Neural crest cell (in vitro differentiated cells): ENCODE data around the gene PPIE. TPM values are rescaled to one million over a fixed set of nuclear protein-coding genes. Genes with fewer than 3 reads are reported as not detected.

Experiments used
- DNase-seq: peaks from one replicate; pipeline ENCODE4 v3.0.0; 2021; ENCODE audit warnings: low read depth, mixed read lengths, low spot score
- H3K27ac Mint-ChIP-seq: one replicate; pipeline ENCODE4 v1.8.0; 2021; ENCODE audit warnings: mild to moderate bottlenecking, mixed read lengths; ENCODE audit not compliant: unreplicated experiment
- H3K27me3 Mint-ChIP-seq: 2 replicates; pipeline ENCODE4 v1.8.0; 2021; ENCODE audit warnings: low read depth, mild to moderate bottlenecking, mixed read lengths
- H3K36me3 Mint-ChIP-seq: 2 replicates; pipeline ENCODE4 v1.8.0; 2021; ENCODE audit warnings: low read depth, mild to moderate bottlenecking, mixed read lengths
- H3K4me1 Mint-ChIP-seq: 2 replicates; pipeline ENCODE4 v1.8.0; 2021; ENCODE audit warnings: mixed read lengths
- H3K4me3 Mint-ChIP-seq: one replicate; pipeline ENCODE4 v1.8.0; 2021; ENCODE audit warnings: mild to moderate bottlenecking, mixed read lengths
- H3K9me3 Mint-ChIP-seq: 2 replicates; pipeline ENCODE4 v1.8.0; 2021; ENCODE audit warnings: mixed read lengths
- total RNA-seq: library from RNA; stranded (reverse); gene quantifications from 2 replicates; pipeline ENCODE4 v1.2.1, GENCODE V29; 2021
- TF ChIP-seq, protein P1 (sequence below): fragments of 200-600 bp; sonication (generic); conservative IDR thresholded peaks from 2 replicates; pipeline ENCODE4 v1.5.0; 2021; ENCODE audit warnings: antibody characterized with exemption, mild to moderate bottlenecking

Gene PPIE
- total RNA-seq, 1 donor from 2014 or later = 56.2 TPM

DNA sequence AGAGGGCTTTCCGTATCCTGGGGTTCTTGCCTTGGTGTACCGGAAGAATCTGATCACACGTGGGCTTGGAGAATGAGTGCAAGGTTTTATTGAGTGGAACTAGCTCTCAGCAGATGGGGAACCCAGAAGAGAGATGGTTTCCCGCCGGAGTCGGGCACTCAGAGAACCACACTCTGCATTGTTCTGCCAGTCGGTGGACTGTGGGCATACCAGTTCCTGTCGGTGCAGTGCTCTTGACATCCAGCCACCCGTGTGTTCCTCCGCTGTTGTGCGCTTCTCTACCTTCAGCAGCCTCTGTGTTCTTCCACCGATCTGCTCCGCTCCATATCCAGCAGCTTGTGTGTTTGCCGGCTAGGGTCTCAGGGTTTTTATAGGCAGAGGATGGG, 10.8 kb upstream of the PPIE start:
- no peak for DNase-seq
- TF ChIP-seq, protein P1, sequence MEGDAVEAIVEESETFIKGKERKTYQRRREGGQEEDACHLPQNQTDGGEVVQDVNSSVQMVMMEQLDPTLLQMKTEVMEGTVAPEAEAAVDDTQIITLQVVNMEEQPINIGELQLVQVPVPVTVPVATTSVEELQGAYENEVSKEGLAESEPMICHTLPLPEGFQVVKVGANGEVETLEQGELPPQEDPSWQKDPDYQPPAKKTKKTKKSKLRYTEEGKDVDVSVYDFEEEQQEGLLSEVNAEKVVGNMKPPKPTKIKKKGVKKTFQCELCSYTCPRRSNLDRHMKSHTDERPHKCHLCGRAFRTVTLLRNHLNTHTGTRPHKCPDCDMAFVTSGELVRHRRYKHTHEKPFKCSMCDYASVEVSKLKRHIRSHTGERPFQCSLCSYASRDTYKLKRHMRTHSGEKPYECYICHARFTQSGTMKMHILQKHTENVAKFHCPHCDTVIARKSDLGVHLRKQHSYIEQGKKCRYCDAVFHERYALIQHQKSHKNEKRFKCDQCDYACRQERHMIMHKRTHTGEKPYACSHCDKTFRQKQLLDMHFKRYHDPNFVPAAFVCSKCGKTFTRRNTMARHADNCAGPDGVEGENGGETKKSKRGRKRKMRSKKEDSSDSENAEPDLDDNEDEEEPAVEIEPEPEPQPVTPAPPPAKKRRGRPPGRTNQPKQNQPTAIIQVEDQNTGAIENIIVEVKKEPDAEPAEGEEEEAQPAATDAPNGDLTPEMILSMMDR = no peak
- Mint-ChIP-seq H3K27ac (no peak overlapping the region), H3K9me3 (no peaks in the 10 kb centered on the region), H3K36me3 (no peaks in the 10 kb centered on the region), H3K4me1 (no peaks in the 10 kb centered on the region), H3K27me3 (peaks cover 96% of the 10 kb centered on the region), H3K4me3 (no peak overlapping the region)

DNA sequence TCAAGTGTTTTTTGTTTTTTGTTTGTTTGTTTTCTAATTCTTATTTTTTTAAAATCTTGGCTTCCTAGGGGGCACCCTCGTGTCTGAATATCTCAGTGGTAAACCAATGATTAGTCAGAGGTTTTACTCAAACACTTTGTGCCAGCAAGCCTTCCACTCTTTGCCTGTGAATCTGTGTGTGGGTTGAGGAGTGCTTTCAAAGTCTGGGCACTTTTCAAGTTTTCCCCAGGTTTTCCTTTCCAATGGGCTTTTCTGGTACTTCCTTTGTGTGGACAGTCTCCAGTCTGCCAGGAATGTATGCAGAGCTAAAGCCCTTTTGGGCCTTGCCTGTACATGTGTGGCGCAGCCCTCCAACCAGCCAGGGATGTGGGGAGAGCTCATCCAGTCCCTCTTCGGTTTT, 9.7 kb upstream of the PPIE start:
- H3K27me3 Mint-ChIP-seq = peaks cover 99% of the 10 kb centered on the region
- DNase-seq = no peak
- no peaks in the 10 kb centered on the region for H3K4me1 Mint-ChIP-seq
- H3K4me3 Mint-ChIP-seq = no peak overlapping the region
- no peak overlapping the region for H3K27ac Mint-ChIP-seq
- TF ChIP-seq, protein P1 = no peak
- no peaks in the 10 kb centered on the region for H3K9me3 Mint-ChIP-seq
- H3K36me3 Mint-ChIP-seq = no peaks in the 10 kb centered on the region

DNA sequence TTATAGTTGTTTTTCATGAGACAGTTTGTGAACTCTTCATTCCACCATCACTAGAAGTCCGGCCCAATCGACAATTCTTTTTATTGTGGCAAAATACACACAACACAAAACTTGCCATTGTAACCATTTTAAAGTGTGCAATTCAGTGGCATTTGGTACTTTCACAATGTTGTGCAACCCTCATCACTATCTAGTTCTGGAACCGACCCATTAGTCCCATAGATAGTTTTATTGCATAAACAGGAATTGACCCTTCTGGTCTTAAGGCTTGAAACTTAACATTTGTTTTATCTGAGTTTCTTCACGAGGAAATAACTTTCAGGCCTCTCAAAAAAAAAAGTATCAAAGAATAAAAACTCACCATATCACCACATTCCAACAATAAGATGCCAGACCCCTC, 8.8 kb upstream of the PPIE start:
- Mint-ChIP-seq H3K36me3 (no peaks in the 10 kb centered on the region), H3K9me3 (no peaks in the 10 kb centered on the region), H3K4me3 (no peak overlapping the region), H3K27ac (no peak overlapping the region), H3K4me1 (no peaks in the 10 kb centered on the region), H3K27me3 (peaks cover 99% of the 10 kb centered on the region)
- DNase-seq = no peak
- TF ChIP-seq, protein P1 = no peak

DNA sequence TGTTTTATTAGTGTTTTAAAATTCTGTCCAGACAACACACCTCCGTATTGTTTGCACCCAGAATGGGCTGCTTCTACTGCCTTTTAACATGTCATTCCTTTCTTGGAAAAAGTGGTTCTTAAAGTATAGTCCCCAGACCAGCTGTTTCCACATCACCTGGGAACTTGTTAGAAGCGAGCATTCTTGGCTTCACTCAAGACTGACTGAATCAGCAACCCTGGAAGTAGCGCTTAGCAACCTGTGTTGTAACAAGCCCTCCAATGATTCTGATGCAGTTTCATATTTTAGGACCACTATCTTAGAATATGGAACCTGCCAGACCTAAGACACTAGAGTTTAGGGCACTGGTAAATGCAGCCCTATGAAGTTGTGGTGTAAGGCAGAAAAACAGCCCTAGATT, 6.0 kb upstream of the PPIE start:
- no peak for DNase-seq
- Mint-ChIP-seq H3K27ac (no peak overlapping the region), H3K36me3 (no peaks in the 10 kb centered on the region), H3K4me1 (no peaks in the 10 kb centered on the region), H3K27me3 (peaks cover 97% of the 10 kb centered on the region), H3K4me3 (no peak overlapping the region), H3K9me3 (no peaks in the 10 kb centered on the region)
- TF ChIP-seq, protein P1 = no peak

DNA sequence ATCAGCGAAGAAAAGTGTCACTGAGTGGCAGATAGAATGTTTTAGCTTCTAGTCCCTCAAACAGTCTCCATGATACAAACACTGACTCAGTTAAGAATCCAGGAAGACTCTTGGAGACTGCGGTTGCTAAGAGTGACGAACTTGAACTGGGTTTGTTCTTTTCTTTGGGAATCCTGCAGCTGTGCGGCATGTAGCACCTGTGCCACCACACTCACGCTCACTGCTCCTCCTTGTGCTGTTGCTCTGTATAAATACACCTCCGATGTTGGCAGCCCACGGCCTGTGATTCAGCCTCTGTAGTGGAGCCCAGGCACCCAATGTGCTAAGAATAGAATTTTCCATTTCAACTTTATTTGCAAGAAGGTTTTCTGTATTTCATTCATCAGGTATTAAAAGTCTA, 5.5 kb upstream of the PPIE start:
- peaks cover 94% of the 10 kb centered on the region for H3K27me3 Mint-ChIP-seq
- no peak overlapping the region for H3K4me3 Mint-ChIP-seq

More for the DNA sequence above, 5.5 kb upstream of the PPIE start:
- DNase-seq = no peak
- TF ChIP-seq, protein P1 = no peak
- Mint-ChIP-seq H3K36me3 (no peaks in the 10 kb centered on the region), H3K4me1 (no peaks in the 10 kb centered on the region), H3K9me3 (no peaks in the 10 kb centered on the region), H3K27ac (no peak overlapping the region)
